Nephron (organoid): Measurements from ENCODE around the gene STX16.
A peak's percentile ranks its signal among the peaks of the same experiment; 100 is the strongest.

ENCODE experiments used
- H3K27ac Mint-ChIP-seq, 3 experiments: 2 replicates each; pipeline ENCODE4 v1.8.0; 2020; ENCODE audit warnings: mixed read lengths in 3 of 3, mild to moderate bottlenecking in 2 of 3, moderate library complexity in 1 of 3
- H3K27me3 Mint-ChIP-seq: 2 replicates; pipeline ENCODE4 v1.8.0; 2021; ENCODE audit warnings: low read depth, mild to moderate bottlenecking, moderate library complexity, mixed read lengths
- H3K36me3 Mint-ChIP-seq: 2 replicates; pipeline ENCODE4 v1.8.0; 2020; ENCODE audit warnings: low read depth, mixed read lengths
- H3K4me1 Mint-ChIP-seq: 2 replicates; pipeline ENCODE4 v1.8.0; 2020; ENCODE audit warnings: mixed read lengths
- H3K4me3 Mint-ChIP-seq, 3 experiments: 2 replicates each; pipeline ENCODE4 v1.8.0; 2020; ENCODE audit warnings: mild to moderate bottlenecking in 3 of 3, mixed read lengths in 3 of 3, moderate library complexity in 2 of 3
- H3K9me3 Mint-ChIP-seq: 2 replicates; pipeline ENCODE4 v1.8.0; 2020; ENCODE audit warnings: mixed read lengths
- TF ChIP-seq, protein P1 (sequence below), 3 experiments: fragments of 200-600 bp; sonication (generic); IDR thresholded peaks; one replicate each; pipeline ENCODE4 v1.5.0; 2021; ENCODE audit warnings: antibody characterized with exemption in 3 of 3; ENCODE audit not compliant: unreplicated experiment in 3 of 3

Gene STX16

DNA sequence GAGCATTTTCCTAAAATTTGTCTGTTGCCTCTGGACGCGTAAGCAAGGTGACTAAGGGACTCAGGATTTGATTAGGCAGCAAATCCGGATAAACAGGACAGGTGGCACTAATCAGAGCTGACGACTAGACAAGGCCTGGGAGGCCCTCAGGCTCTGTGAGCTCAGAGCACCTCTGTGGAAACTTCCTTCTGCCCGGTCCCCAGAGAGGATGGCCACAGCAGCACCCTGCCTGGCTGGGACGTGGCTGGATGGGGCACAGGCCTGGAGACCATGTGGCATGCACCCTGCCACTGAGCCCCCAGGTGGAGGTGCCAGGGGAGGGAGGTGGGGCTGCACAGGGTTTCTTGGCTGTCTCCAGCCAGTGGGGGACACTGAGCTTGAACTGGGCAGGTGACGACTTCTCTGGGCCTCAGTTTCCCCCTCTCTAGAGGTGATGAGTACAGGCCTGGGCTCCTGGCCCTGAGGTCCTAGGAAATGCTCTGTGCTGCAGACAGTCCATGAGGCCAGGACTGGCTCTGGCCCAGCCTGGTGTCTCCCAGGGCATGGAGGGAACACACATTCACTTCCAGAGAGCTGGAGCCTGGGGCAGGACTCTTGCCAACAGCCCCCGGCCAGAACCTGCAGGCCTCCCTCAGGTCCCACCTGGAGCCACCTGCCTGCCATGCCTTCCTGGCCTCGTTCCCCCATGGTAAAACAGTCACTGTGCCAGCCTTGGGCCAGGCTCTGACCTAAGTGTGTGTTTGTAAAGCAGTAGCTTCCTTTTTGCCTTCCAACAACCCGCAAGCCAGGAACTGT is 39.6 kb upstream of the STX16 start:
- TF ChIP-seq, protein P1, sequence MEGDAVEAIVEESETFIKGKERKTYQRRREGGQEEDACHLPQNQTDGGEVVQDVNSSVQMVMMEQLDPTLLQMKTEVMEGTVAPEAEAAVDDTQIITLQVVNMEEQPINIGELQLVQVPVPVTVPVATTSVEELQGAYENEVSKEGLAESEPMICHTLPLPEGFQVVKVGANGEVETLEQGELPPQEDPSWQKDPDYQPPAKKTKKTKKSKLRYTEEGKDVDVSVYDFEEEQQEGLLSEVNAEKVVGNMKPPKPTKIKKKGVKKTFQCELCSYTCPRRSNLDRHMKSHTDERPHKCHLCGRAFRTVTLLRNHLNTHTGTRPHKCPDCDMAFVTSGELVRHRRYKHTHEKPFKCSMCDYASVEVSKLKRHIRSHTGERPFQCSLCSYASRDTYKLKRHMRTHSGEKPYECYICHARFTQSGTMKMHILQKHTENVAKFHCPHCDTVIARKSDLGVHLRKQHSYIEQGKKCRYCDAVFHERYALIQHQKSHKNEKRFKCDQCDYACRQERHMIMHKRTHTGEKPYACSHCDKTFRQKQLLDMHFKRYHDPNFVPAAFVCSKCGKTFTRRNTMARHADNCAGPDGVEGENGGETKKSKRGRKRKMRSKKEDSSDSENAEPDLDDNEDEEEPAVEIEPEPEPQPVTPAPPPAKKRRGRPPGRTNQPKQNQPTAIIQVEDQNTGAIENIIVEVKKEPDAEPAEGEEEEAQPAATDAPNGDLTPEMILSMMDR (IDR thresholded peaks at IDR 0.05; ENCODE audit: unreplicated experiment in 3 of 3), result no peak
- peak overlapping the region in 2 of 3 experiments; percentile 37 to 65 for H3K27ac Mint-ChIP-seq
- H3K27me3 Mint-ChIP-seq, result peaks cover 10% of the 10 kb centered on the region
- no peak overlapping the region for H3K4me3 Mint-ChIP-seq
- H3K36me3 Mint-ChIP-seq, result no peaks in the 10 kb centered on the region
- no peaks in the 10 kb centered on the region for H3K9me3 Mint-ChIP-seq
- peaks cover 18% of the 10 kb centered on the region for H3K4me1 Mint-ChIP-seq

GRCh38 chr20:58612121-58612691 is 38.9 kb upstream of the STX16 start:
- Mint-ChIP-seq H3K9me3 (peaks cover 2% of the 10 kb centered on the region), H3K4me1 (peaks cover 15% of the 10 kb centered on the region), H3K27me3 (peaks cover 11% of the 10 kb centered on the region), H3K4me3 (no peak overlapping the region), H3K36me3 (no peaks in the 10 kb centered on the region), H3K27ac (peak overlapping the region in 2 of 3 experiments; percentile 24 to 65)
- TF ChIP-seq, protein P1 (IDR thresholded peaks at IDR 0.05; ENCODE audit: unreplicated experiment in 3 of 3), result no peak

- Mint-ChIP-seq H3K27ac (peak overlapping the region in 2 of 3 experiments; percentile 24 to 65), H3K36me3 (no peaks in the 10 kb centered on the region), H3K4me1 (peaks cover 17% of the 10 kb centered on the region), H3K27me3 (peaks cover 9% of the 10 kb centered on the region), H3K4me3 (no peak overlapping the region), H3K9me3 (peaks cover 2% of the 10 kb centered on the region)
- TF ChIP-seq, protein P1 (IDR thresholded peaks at IDR 0.05; ENCODE audit: unreplicated experiment in 3 of 3), result no peak
Observed at GRCh38 chr20:58613061-58613854, 37.8 kb upstream of the STX16 start.

GRCh38 chr20:58614366-58614765 is 36.7 kb upstream of the STX16 start:
- peaks cover 24% of the 10 kb centered on the region for H3K4me1 Mint-ChIP-seq
- no peak overlapping the region for H3K4me3 Mint-ChIP-seq
- no peak overlapping the region for H3K27ac Mint-ChIP-seq
- TF ChIP-seq, protein P1 (IDR thresholded peaks at IDR 0.05; ENCODE audit: unreplicated experiment in 3 of 3), result no peak
- peaks cover 9% of the 10 kb centered on the region for H3K27me3 Mint-ChIP-seq
- no peaks in the 10 kb centered on the region for H3K36me3 Mint-ChIP-seq
- peaks cover 2% of the 10 kb centered on the region for H3K9me3 Mint-ChIP-seq

- H3K36me3 Mint-ChIP-seq, result no peaks in the 10 kb centered on the region
- peaks cover 24% of the 10 kb centered on the region for H3K4me1 Mint-ChIP-seq
- no peak overlapping the region for H3K27ac Mint-ChIP-seq
- peaks cover 5% of the 10 kb centered on the region for H3K9me3 Mint-ChIP-seq
- peaks cover 9% of the 10 kb centered on the region for H3K27me3 Mint-ChIP-seq
- TF ChIP-seq, protein P1 (IDR thresholded peaks at IDR 0.05; ENCODE audit: unreplicated experiment in 3 of 3), result no peak
- no peak overlapping the region for H3K4me3 Mint-ChIP-seq
Observed at GRCh38 chr20:58614984-58615760, 35.9 kb upstream of the STX16 start.
